Measurements from ENCODE around the gene CENPS.

DNA sequence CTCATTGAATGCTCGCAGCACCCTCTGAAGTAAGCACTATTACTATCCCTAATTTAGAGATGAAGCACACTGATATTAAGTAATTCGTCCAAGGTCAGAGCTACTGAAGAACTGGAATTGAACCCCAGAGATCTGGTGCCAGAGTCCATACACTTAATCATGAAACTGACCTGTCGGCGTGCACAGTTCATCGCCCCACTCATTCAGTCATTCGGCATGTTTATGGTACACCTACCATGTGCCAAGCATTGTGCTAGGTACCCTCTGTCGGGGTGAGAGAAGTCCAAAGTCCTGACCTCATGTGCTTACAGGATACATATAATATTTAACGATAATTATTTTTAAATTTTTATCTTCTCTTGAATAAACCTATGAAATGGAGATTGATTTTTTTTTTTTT, 5.6 kb upstream of the CENPS start:
- no peak for TF ChIP-seq POLR2AphosphoS5 (IDR thresholded peaks at IDR 0.05)
- TF ChIP-seq CTCF (IDR thresholded peaks at IDR 0.05) = no peak
